DND-41 (cell line): ENCODE measurements around the gene DKC1.

Experiments
- ATAC-seq: fragments of 200-7000 bp; cut with Tn5 transposase; 3 replicates; pipeline ENCODE4 v1.9.1; 2021; ENCODE audit warnings: low read depth; ENCODE audit not compliant: insufficient read depth
- DNase-seq: peaks from one replicate; pipeline ENCODE4 v3.0.0-alpha.2; 2020
- H2AFZ ChIP-seq: 2 replicates; pipeline ENCODE4 v1.6.0; 2012; ENCODE audit warnings: low read depth, low read length
- H3K27ac ChIP-seq: 2 replicates; pipeline ENCODE4 v1.5.1; 2012; ENCODE audit warnings: low read length, inconsistent platforms
- H3K27me3 ChIP-seq: fragments of 200-600 bp; sonication (generic); 2 replicates; pipeline ENCODE4 v1.6.0; 2012; ENCODE audit warnings: low read length, mild to moderate bottlenecking, inconsistent platforms; ENCODE audit not compliant: insufficient read depth, poor library complexity
- H3K36me3 ChIP-seq: 2 replicates; pipeline ENCODE4 v1.5.1; 2012; ENCODE audit warnings: low read length, inconsistent platforms; ENCODE audit not compliant: insufficient read depth
- H3K4me1 ChIP-seq: 2 replicates; pipeline ENCODE4 v1.5.1; 2012; ENCODE audit warnings: mild to moderate bottlenecking, low read length; ENCODE audit not compliant: insufficient read depth
- H3K4me2 ChIP-seq: 2 replicates; pipeline ENCODE4 v1.6.0; 2012; ENCODE audit warnings: mild to moderate bottlenecking, moderate library complexity, low read length, inconsistent platforms; ENCODE audit not compliant: insufficient read depth
- H3K4me3 ChIP-seq, 2 experiments: fragments of 200-600 bp in 1 of 2; shearing (Covaris generic) in 1 of 2; 2 replicates each; pipeline ENCODE4 v1.5.1; 2012 to 2016; ENCODE audit warnings: inconsistent platforms in 2 of 2, low read length in 2 of 2, mild to moderate bottlenecking in 2 of 2, low read depth in 1 of 2, moderate library complexity in 1 of 2
- H3K79me2 ChIP-seq: 2 replicates; pipeline ENCODE4 v1.6.0; 2012; ENCODE audit warnings: low read length, inconsistent platforms; ENCODE audit not compliant: insufficient read depth
- H3K9ac ChIP-seq: 2 replicates; pipeline ENCODE4 v1.6.0; 2012; ENCODE audit warnings: low read depth, mild to moderate bottlenecking, inconsistent platforms, low read length, moderate library complexity
- H3K9me3 ChIP-seq: 2 replicates; pipeline ENCODE4 v1.5.1; 2012; ENCODE audit warnings: low read length, moderate library complexity, mild to moderate bottlenecking, inconsistent platforms; ENCODE audit not compliant: insufficient read depth, severe bottlenecking
- H4K20me1 ChIP-seq: 2 replicates; pipeline ENCODE4 v1.6.0; 2012; ENCODE audit warnings: low read length; ENCODE audit not compliant: insufficient read depth
- CTCF ChIP-seq: IDR thresholded peaks from 2 replicates; pipeline ENCODE4 v1.5.1; 2012; ENCODE audit warnings: borderline replicate concordance, low read length, moderate library complexity, mild to moderate bottlenecking; ENCODE audit not compliant: poor library complexity, severe bottlenecking; ENCODE audit errors: extremely low read depth
- EZH2 ChIP-seq: IDR thresholded peaks from 3 replicates; pipeline ENCODE4 v1.6.1; 2012; ENCODE audit warnings: borderline replicate concordance, low read depth, mild to moderate bottlenecking, moderate library complexity, low read length, inconsistent platforms; ENCODE audit not compliant: severe bottlenecking

DKC1 gene

GRCh38 chrX:154780968-154781367 lies 18.3 kb downstream of the DKC1 start:
- no peak overlapping the region for H3K4me2 ChIP-seq
- H3K27me3 ChIP-seq: no peaks in the 10 kb centered on the region
- no peaks in the 10 kb centered on the region for H3K9me3 ChIP-seq
- H3K79me2 ChIP-seq: no peaks in the 10 kb centered on the region
- H4K20me1 ChIP-seq: peaks cover 10% of the 10 kb centered on the region; the same call in 1 of the 2 replicates
- no peaks in the 10 kb centered on the region for H3K4me1 ChIP-seq
- no peak overlapping the region for H3K4me3 ChIP-seq
- H3K27ac ChIP-seq: no peak overlapping the region
- DNase-seq: no peak
- TF ChIP-seq CTCF: no peak
- no peak for TF ChIP-seq EZH2
- no peak overlapping the region for H2AFZ ChIP-seq
- no peak overlapping the region for H3K9ac ChIP-seq
- no peak for ATAC-seq
- H3K36me3 ChIP-seq: peaks cover 32% of the 10 kb centered on the region

GRCh38 chrX:154784149-154784995 lies 21.7 kb downstream of the DKC1 start:
- Histone ChIP-seq H3K4me2 (no peak overlapping the region), H3K27ac (no peak overlapping the region), H3K79me2 (no peaks in the 10 kb centered on the region), H3K4me3 (no peak overlapping the region), H3K36me3 (peaks cover 16% of the 10 kb centered on the region; the same call in 1 of the 2 replicates), H4K20me1 (no peaks in the 10 kb centered on the region), H3K4me1 (no peaks in the 10 kb centered on the region), H3K9me3 (no peaks in the 10 kb centered on the region), H3K27me3 (no peaks in the 10 kb centered on the region), H2AFZ (no peak overlapping the region), H3K9ac (no peak overlapping the region)
- ATAC-seq: no peak
- no peak for TF ChIP-seq EZH2
- TF ChIP-seq CTCF: no peak
- DNase-seq: no peak

- Histone ChIP-seq H3K27me3 (no peaks in the 10 kb centered on the region), H3K4me3 (no peak overlapping the region), H3K9ac (no peak overlapping the region), H3K4me1 (no peaks in the 10 kb centered on the region), H3K9me3 (no peaks in the 10 kb centered on the region), H4K20me1 (no peaks in the 10 kb centered on the region), H3K36me3 (peaks cover 15% of the 10 kb centered on the region; the same call in 1 of the 2 replicates), H3K4me2 (no peak overlapping the region), H3K27ac (no peak overlapping the region), H3K79me2 (peaks cover under 1% of the 10 kb centered on the region; the same call in 1 of the 2 replicates), H2AFZ (no peak overlapping the region)
- TF ChIP-seq EZH2 (no peak), CTCF (no peak)
- DNase-seq: no peak
- ATAC-seq: no peak
Measured at GRCh38 chrX:154785716-154786115, 23.1 kb downstream of the DKC1 start.
